ENCODE data around the gene ZDHHC1.

The ZDHHC1 gene

DNA sequence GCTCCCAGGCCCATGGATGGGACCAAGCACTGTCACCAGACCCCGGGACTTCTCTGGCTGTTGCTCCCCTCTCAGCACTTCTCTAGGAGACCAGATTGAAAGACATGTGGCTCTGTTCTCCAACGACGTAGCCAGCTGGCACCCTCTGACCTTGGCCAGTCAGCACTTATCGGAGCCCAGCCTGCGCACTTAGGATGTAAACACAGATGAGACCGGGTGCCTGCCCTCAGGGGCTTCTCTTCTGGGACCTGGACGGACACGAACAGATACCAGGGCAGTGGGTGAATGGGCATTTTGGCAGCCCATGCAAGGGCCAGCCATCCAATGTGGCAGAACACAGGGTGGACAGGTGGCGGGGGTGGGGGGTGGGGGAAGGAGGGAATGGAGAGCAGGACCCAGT, 6.6 kb downstream of the ZDHHC1 start:
- no peak for DNase-seq (ENCODE audit: low read depth in 2 of 2)

DNA sequence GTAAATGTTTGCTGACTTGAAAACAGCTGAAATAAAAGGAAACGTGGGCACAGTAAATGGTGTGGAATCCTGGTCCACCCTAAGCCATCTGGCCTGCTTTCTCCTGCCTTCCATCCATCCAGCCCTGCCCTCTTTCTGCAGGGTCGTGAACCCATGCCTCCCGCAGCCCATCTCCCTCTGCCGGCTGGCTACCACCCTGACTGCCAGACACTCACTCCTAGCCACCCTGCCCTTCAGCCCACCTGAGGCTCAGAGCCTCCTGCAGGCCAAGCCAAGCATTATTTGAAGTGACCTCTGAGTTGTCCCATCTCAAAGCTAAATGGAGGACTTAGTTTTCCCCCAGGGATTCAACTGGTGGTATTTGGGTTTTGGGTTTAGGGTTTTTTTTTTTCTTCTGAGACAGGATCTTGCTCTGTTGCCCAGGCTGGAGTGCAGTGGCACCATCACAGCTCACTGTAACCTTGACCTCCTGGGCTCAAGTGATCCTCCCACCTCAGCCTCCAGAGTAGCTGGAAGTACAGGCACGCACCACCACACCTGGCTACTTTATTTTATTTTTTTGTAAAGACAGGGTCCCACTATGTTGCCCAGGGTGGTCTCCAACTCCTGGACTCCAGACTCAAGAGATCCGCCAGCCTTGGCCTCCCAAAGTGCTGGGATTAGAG, 8.4 kb downstream of the ZDHHC1 start:
- DNase-seq (ENCODE audit: low read depth in 2 of 2), result no peak

DNA sequence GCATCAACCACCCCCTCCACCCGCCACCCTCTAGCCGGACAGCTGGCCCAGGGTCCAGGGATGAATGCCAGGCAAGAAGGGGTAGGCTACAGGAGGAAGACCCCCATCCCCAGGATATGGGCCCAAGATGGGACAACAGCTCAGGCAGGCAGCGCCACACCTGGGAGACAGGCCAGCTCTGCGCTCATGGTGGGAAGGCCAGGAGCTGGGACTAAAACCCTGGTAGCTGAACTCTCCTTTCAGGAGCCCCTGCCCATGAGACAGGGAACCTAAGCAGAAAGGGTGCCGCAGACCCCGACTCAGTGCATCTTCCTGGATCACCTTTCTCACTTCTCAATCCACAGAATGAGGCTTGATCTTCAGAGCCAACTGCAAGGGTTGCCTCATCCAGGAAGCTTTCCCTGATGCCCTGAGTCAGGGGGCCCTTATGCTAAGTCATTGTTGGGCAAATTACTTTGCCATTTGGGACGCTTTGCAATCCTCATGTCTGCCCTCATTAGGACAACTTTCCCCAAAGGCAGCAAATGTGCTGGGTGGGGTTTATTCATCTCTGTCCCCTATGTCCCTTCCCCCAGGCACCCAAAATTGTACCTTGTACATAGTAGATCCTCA, 9.0 kb downstream of the ZDHHC1 start:
- DNase-seq (ENCODE audit: low read depth in 2 of 2), result no peak

DNA sequence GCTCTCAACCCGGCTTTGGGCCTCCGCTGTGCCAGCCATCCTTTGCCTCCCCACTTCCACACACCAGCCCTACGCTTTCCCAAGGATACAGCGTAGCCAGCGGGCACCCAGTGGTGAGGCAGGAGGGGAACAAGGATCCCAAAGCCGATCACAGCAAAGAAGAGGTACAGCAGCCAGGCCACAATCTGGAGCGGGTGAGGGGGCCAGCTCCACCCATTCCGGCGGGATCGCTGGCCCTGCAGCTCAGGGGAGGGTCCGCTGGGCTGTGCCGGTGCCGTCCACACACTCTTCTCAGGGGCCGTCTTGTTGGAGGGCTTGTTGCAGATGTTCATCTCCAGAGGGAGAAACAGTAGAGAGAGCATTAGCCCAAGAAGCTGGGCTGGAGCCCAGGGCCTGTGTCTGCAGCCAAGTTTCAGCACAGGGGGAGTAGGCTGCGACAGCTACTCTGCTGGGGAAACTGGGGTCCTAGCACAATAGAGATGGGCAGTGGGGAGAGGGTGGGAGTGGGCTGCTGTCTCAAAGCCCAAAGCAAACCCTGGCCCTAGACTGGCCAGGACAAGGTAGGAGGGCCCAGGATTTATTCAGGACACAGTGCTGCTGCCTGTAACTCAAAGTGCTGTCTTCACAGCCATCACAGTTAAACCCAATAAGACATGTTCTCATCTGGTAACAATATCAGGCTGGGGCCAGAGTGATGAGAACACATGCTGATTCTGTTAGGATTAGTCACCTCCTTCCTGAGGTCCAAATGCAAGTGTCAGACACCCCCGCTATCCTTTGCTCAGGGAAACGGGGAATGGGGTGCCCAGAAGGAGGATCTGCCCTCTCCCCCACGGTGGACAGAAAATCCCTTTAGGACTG, 9.9 kb downstream of the ZDHHC1 start:
- no peak for DNase-seq (ENCODE audit: low read depth in 2 of 2)

DNA sequence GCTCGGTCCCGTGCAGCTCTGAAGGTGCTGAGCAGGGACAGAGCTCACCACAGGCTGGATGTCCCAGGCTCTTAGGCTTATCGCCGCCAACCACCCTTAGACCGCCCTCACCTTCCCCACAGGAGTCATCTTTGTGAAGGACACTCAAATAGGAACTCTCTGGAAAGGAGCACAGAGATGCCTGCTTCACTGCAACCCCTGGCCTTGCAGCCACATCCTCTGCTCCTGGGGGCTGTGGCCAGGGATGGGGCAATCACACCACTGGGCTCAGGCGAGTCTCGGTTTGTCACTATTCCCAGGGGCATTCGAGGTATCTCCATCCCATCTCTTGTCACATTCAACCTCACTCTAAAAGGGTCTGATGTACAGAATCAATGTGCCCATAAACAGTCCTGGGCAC, 10.9 kb downstream of the ZDHHC1 start:
- no peak for DNase-seq (ENCODE audit: low read depth in 2 of 2)

DNA sequence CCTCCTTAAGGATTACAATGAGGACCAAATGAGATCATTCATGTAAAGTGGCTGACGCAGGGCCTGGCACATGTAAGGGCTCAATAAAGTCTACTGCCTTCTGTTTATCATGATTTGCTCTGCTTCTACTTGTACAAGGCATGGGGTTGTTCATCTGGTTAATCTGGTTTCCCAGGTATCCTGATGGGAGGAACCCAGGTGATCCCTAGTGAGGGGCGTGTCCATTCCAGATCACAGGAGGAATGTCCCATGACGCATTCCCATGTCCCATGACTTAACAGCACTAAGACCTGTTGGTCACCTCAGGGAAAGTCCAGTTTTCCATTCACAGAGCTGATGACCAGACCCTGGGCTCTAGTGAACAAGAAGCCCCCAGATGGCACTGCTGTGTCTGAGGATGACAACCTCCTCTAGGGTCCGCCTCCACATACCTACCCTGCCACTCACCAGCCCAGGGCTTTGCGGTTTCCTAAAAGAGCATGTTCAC, 11.5 kb downstream of the ZDHHC1 start:
- no peak for DNase-seq (ENCODE audit: low read depth in 2 of 2)

DNA sequence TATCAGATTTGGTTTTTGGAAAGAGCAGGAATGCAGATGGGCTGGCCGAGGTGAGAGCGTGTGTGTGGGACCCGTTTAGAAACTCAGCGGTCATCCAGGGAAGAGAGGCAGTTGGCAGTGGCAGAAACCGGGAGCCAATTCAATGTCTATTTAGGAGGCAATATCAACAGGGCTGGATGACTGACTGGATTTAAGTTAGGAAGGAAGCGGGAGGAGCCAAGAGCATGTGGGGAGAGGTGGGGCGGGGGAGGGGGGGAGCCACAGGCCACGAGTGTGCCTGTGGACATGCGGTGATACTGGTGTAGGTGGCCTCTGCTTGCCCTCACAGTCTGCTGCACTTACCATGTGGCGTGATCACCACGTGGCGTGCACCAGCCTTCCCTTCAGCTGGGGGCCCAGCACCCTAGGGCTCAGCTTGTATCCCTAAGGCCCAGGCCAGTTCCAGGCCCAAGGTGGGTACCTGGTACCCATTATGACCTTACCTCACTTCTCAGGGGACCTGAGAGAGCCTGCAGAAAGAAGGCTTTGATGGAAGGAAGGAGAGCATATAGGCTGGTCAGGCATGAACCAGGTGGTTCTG, 12.2 kb downstream of the ZDHHC1 start:
- DNase-seq (ENCODE audit: low read depth in 2 of 2), result no peak

DNA sequence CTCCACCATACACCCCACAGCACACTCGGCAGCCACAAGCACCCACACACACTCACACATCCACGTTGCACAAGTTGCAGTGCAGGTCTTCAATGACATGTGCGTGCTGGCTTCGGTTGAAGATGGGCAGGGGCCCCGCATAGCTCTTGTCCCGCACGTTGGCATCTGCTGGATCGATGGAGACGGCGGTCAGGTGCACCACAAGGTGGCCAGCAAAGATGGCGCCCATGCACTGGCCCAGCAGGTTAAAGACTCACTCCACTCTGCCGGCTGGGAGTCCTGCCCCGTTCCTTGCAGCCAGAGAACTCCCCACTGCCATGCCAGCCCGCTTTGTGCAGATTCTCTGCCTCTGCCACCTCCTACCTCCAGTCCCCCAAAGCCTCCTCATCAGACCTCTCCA, 15.4 kb downstream of the ZDHHC1 start:
- DNase-seq (ENCODE audit: low read depth in 2 of 2), result no peak

DNA sequence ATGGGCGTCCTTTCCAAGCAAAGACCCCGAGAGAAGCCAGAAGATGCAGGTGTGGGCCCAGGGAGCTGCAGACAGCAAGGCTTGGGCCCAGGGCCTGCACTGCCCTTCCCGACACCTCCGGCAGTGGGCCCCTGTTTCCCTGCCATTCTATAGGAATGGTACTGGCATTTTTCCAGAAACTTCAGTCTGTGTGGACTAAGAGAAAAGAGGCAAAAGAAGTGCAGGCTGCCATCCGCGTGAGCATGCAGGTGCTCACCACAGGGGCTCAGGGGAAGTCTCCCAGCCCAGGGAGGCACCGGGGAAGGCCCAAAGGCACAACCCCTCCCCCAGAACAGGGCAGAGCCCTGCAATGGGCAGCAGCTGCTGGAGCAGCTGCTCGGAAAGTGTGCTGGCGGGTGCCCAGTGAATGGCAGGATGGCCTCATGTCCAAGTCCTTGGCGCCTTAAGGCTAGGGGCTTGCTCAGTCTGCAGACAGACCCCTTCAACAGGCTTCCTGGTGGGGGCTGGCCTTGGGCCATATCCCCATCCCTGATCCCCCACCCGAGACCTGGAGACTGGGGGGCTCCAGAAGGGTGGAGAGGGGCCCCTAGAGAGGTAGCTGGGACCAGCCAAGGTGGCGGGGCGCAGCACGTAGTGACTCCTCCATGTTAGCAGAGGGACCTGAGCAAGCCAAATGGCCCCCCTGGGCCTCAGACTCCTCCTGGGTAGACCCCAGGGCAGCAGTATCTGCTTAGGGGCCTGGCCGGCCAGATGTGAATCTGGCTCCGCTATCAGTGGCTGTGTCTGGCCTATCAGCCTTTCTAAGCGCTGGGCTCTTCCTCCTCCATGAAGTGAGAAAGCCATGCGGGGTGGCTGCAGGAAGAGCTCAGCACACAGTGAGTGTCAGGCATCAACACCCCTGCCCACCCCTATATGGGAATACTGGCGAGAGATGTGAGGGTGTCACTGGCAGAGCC, 16.2 kb downstream of the ZDHHC1 start:
- DNase-seq (ENCODE audit: low read depth in 2 of 2), result no peak

DNA sequence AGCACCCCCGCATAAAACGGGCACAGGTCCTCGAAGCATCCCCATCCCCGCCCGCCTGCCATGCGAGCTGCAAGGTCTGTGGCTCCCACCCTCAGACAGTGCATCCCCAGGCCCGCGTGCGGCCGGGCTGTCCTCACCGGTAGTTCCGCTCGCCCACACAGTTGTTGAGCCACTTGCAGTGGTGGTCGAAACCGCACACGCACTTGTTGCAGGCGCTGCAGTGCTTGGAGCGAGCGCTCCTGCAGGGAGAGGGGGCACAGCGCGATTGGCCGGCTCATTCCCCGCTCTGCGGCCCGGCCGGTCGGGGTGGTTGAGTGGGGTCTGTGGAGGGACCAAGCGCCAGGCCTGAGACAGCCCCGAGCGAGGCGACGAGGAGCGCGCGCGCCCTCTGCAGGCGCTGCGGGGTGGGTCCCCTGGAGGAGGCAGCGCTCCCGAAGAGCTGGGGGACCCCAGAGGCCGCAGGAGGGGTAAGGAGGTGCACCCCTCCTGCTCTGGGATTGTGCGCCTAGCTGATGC, 17.0 kb downstream of the ZDHHC1 start:
- DNase-seq (ENCODE audit: low read depth in 2 of 2), result no peak

DNA sequence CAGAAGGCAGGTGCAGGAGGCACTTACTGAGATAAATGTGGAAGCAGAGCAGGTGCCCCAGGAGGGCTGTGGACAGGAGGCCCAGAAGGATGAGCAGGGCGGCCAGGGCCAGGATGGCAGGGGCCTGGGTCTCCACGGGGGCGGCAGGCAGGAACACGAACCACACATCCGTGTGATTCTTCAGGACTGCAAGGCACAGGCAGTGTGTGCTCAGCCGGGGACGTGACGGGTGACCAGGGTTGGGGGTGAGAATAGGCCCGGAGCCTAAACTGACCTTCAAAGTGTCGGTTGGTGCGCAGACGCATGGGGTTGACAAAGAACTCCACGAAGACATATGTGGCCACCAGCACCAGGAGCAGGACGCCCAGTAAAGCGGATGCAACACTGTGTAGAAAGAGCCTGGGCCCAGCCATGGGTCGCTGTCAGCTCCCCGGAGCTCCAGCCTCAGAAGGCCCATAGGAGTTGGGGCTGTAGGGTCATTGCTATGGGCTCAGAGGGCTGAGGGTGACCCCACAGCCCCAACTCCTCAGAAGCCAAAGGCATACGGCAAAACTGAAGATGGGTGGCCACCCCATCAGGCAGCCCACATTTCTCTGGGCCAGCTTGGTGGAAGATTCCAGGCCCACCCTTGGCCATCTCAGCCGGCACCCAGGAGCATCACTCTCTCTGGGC, 17.6 kb downstream of the ZDHHC1 start:
- DNase-seq (ENCODE audit: low read depth in 2 of 2), result no peak

DNA sequence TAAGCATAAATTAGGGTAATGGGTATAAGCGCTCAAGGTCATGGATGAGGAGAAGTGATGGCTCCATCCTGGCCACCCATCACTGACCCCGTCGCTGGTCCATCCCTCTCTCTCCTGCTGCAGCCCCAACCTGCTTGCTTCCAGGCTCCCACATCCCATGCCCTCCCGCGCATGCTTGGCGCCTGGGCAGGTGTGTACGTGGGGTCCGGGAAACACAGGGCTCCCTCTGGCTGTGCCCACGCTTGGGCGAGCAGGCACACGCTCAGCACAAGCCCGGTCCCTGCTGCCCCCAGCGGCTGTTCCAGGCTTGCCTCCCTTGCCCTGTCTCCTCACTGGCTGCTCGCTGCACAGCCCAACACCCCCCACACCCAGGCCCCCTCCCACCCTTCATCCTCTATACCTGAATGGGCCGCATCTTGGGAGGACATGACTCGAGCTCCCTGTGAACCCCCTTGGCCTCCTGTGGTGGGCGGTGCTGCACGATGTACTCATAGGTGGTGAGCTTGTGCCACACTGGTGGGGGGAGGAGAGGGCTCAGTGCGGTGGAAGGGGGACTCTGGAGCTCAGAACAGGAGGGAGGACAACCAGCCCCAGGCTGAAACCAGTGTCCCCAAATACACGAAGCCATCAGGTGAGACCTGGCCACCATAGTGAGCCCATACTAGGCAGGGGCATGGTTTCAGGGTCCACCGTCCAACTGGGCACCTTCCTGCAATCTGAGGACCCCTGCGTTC, 18.3 kb downstream of the ZDHHC1 start:
- DNase-seq (ENCODE audit: low read depth in 2 of 2), result no peak

DNA sequence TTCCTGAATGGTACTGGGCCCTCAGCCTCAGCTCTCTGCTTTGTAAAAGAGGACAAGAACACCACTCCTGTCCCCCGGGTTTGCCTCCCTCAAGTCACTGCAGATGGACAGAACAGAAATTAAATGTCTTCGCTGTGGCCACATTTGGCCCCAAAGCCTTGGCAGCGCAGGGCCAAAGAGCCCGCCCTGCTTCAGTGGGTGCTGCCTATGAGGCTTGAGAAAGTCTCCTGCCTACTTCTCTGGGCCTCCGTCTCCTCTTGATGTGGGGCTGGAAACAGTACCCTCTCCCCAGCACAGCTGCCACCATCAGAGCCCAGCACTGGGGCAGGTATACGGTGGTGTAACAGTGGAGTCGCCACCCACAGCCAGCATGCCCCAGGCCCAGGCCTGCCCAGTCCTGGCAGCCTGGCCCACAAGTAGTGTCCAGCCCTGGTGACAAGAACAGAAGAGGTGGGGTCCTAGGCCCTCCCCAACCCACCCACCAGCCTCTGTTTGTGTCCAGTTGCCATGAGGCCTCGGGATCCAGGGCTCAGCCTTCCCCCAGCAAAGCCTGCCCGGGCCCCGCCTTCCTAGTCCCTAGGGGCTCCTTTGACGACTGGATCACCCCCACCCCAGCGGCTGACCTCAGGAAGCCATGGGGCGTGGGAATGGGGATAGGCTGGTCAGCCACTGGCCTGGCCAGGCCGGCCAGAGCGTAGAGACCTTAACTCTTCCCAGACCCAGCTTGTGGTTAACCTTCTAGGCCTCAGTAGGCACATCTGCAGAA, 19.1 kb downstream of the ZDHHC1 start:
- DNase-seq (ENCODE audit: low read depth in 2 of 2), result no peak

DNA sequence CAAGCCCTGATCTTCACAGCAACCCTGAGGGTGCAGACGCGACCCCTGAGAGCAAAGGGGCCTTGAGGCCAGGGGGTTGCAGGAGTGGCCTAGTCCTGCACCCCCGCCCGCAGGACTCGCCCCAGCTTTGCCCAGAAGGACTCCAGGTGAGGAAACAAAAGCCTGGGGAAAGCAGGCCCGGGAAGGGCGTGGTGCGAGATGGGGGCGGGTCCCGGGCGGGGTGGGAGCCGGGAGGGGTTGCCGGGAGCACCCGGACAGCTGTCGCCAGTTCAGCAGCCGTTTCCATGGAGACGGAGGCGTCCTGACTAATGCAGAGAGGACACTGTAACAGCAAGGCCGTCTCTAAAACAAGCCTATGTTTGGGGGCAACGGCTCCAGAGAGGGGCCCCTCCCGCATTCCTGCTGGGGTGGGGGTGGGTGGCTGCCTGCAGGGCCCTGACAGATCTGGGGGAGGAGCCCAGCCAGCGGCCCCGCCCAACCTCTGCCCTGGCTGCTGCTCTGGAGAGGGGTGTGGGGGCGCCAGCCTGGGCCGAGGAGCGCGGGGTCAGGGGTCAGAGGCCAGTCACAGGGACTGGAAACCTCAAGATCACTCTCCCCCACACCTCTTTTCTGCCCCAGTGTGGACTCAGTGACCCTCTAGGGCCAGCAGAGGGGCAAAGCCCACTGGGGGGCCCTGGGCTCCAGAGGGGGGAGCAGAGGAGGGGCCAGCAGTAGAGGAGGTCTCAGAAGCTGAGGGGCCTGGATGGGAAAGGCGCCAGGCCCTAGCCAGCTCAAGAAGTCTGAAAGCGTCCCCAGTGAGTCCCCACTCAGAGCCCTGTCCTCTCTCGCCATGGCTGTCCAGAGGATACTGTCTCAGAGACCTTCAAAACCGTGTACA, 19.9 kb downstream of the ZDHHC1 start:
- no peak for DNase-seq (ENCODE audit: low read depth in 2 of 2)

DNA sequence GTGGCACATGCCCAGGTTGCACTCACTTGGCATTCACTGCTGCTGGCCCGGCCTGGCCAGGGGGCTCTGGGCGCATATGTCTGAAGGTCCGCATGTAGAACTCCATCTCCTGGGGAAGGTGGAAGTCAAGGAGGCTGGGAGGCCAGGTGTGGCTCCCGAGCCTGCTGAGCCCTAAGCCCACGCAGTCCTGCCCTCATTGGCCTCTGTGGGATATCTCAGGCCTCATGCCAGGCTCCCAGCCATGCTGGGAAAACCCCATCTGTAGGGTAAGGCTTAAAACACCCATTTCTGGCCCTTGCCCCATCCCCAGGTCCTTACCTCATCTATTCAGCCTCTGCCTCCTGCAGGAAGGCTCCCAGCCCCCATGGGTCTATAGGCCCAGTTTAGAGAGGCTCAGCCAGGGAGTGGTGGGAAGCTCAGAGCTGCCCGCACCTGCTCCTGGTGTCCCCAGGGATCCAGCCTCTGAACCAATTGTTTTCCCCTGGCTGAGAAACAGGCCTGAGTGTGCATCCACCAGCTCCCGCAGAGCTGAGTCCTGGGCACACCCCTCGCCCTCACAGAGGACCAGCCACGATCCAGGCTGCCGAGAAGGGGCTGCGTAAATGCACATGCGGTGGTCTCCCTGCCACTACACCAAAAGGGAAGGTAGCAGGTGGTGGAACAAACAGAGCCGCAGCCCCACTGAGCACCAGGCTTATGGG, 20.7 kb downstream of the ZDHHC1 start:
- DNase-seq (ENCODE audit: low read depth in 2 of 2), result no peak

DNA sequence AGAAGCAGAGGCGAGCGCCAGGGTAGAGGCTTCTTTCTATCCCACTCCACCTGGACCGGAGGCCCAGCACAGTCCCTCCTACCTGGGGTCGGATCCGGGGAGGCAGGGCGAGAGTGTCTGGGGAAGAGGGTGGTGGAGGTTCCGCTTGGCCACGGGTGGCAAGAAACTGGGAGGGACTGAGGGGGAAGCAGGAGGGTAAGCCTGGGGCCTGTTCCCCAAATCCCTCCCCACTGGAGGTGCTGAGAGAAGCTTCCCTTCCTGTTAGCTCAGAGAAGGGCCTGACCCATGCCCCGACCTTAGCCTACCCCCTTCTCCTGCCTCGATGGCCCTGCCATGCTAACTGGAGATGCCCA, 21.2 kb downstream of the ZDHHC1 start:
- DNase-seq (ENCODE audit: low read depth in 2 of 2), result no peak

All from stimulated activated CD8-positive, alpha-beta memory T cell treated with anti-CD3 and anti-CD28 coated beads, Interleukin-2, amount 100 ng/mL, for 1 hour (primary cell).